GM12892 (cell line): Measurements from ENCODE around the gene LMCD1.

Source experiments
- POLR2AphosphoS5 ChIP-seq: IDR thresholded peaks from 2 replicates; pipeline ENCODE4 v1.6.1; 2011; ENCODE audit warnings: low read depth, low read length, control low read depth
- TAF1 ChIP-seq: IDR thresholded peaks from 2 replicates; pipeline ENCODE4 v1.6.1; 2011; ENCODE audit warnings: low read depth, mild to moderate bottlenecking, control low read depth, low read length, borderline replicate concordance

DNA sequence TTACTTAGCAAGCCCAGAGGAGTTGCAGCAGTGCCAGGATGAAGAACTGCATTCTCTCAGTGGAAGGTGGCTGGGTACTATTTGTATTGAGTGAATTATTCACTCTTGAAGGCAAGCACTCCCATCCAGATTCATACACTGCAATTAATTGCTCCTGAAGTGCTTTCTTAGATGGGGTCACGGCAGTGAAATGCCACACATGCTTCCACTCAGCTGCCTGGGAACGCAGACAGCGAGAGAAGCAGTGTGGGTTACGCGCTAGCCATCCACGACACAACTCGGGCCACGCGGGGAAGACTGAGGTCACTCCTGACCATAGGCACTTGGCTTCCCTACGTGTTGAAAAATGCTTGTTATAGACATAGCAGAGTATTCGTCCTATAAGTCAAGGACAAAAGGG is 30.8 kb upstream of the LMCD1 start:
- TF ChIP-seq POLR2AphosphoS5 = no peak
- TF ChIP-seq TAF1 = no peak
